Calu3 (cell line): ENCODE measurements around the gene PIK3R1. TPM values are rescaled to one million over a fixed set of nuclear protein-coding genes. Genes with fewer than 3 reads are reported as not detected.

ENCODE experiments used
- Bru-seq: library from RNA; stranded (reverse); fragments of 400-500 nt; gene quantifications from one replicate; lab custom pipeline; 2021; lab: Mats Ljungman, UMichigan
- BruChase-seq, 2 experiments: library from RNA; stranded (reverse); fragments of 400-500 nt; gene quantifications; one replicate each; lab custom pipeline; 2021; lab: Mats Ljungman, UMichigan
- BruUV-seq: library from RNA; stranded (reverse); fragments of 400-500 nt; replicated peaks from 2 replicates; lab custom pipeline; 2021; lab: Mats Ljungman, UMichigan
- CTCF ChIA-PET: fragments of 300-600 bp; sonication (Branson Sonifier 250); formaldehyde crosslinking; loops from one replicate; lab custom pipeline; 2022; ENCODE audit warnings: antibody characterized with exemption; lab: Charles Lee
- DNase-seq: peaks from one replicate; pipeline ENCODE4 v3.0.0; 2022
- H3K27ac Mint-ChIP-seq: one replicate; pipeline ENCODE4 v1.8.0; 2022; ENCODE audit warnings: mixed read lengths; ENCODE audit not compliant: unreplicated experiment
- H3K27me3 Mint-ChIP-seq: one replicate; pipeline ENCODE4 v1.8.0; 2022; ENCODE audit warnings: mixed read lengths; ENCODE audit not compliant: unreplicated experiment
- H3K36me3 Mint-ChIP-seq: one replicate; pipeline ENCODE4 v1.8.0; 2022; ENCODE audit warnings: mild to moderate bottlenecking, moderate library complexity, mixed read lengths; ENCODE audit not compliant: insufficient read depth, unreplicated experiment
- H3K4me1 Mint-ChIP-seq: one replicate; pipeline ENCODE4 v1.8.0; 2022; ENCODE audit warnings: mild to moderate bottlenecking, low read depth, mixed read lengths; ENCODE audit not compliant: unreplicated experiment
- H3K4me3 Mint-ChIP-seq: one replicate; pipeline ENCODE4 v1.8.0; 2022; ENCODE audit warnings: mild to moderate bottlenecking, low read depth, moderate library complexity, mixed read lengths; ENCODE audit not compliant: unreplicated experiment
- H3K9me3 Mint-ChIP-seq: one replicate; pipeline ENCODE4 v1.8.0; 2022; ENCODE audit warnings: low read depth, mixed read lengths; ENCODE audit not compliant: unreplicated experiment
- CTCF ChIP-seq: fragments of 200-600 bp; IDR thresholded peaks from one replicate; pipeline ENCODE4 v1.8.0; 2022; ENCODE audit warnings: antibody characterized with exemption; ENCODE audit not compliant: unreplicated experiment
- intact Hi-C: fragments of 100-400 bp; cut with micrococcal nuclease; formaldehyde crosslinking; loops from one replicate; pipeline ENCODE4 v1.10.0; 2022; ENCODE audit not compliant: unreplicated experiment
- long read RNA-seq: library from polyadenylated mRNA; stranded (forward); transcript quantifications from one replicate; pipeline ENCODE4 v2.0.0, GENCODE V29; 2022
- total RNA-seq: library from RNA; stranded (reverse); gene quantifications from 2 replicates; pipeline ENCODE4 v1.2.3, GENCODE V29; 2022

PIK3R1 gene
- total RNA-seq, result 74.8 and 81.5 TPM in 2 replicates
- Bru-seq, nascent RNA, result percentile 96 among the genes with signal in this experiment
- percentile 77 among the genes with signal in this experiment for BruChase-seq, experiment 1, labeled RNA remaining after a 6-hour chase
- percentile 90 among the genes with signal in this experiment for BruChase-seq, experiment 2, labeled RNA remaining after a 2-hour chase
- long read RNA-seq, full-length matches to known transcripts, result 14 of 28 reads
- long read RNA-seq, partial matches to known transcripts, result 0 of 28 reads
- long read RNA-seq, other reads (novel, unspliced or antisense), result 14 of 28 reads

GRCh38 chr5:68215208-68215897 lies at the start of gene PIK3R1:
PIK3R1 (plus strand) TSS chr5:68215756; CDS start chr5:68226676, 10,920 bp downstream.
- peak within 1 kb of the TSS; percentile 84 for H3K4me3 Mint-ChIP-seq
- peak within 1 kb of the TSS; percentile 77 for H3K27ac Mint-ChIP-seq
- H3K36me3 Mint-ChIP-seq, result peaks cover 46% of the 10 kb centered on the region
- TF ChIP-seq CTCF, result no peak
- intact Hi-C loops, result loop anchor here (5.0 to 10.0 kb wide), 5 partner anchors 52 to 443 kb away; no protein-coding TSS in a partner anchor
- DNase-seq, result peak; percentile 97
- peaks cover 25% of the 10 kb centered on the region for H3K4me1 Mint-ChIP-seq
- CTCF ChIA-PET, result interaction anchor here (0.5 to 2.1 kb wide), 5 partner anchors 10 to 442 kb away, joined by 3 to 7 read pairs (median 4); no protein-coding TSS in a partner anchor
- no TSS peak for BruUV-seq
- no peaks in the 10 kb centered on the region for H3K27me3 Mint-ChIP-seq
- H3K9me3 Mint-ChIP-seq, result peaks cover 6% of the 10 kb centered on the region

- no TSS peak for BruUV-seq
- H3K27ac Mint-ChIP-seq, result no peak overlapping the region
- CTCF ChIA-PET, result no interaction called here
Observed at GRCh38 chr5:68167195-68167651, 48.3 kb upstream of the PIK3R1 start.

GRCh38 chr5:68169903-68170302 lies 45.7 kb upstream of the PIK3R1 start:
- H3K4me1 Mint-ChIP-seq, result no peaks in the 10 kb centered on the region
- no peaks in the 10 kb centered on the region for H3K9me3 Mint-ChIP-seq
- intact Hi-C loops, result no loop called here
- DNase-seq, result no peak
- CTCF ChIA-PET, result no interaction called here
- no peak overlapping the region for H3K27ac Mint-ChIP-seq
- H3K4me3 Mint-ChIP-seq, result no peak overlapping the region
- H3K36me3 Mint-ChIP-seq, result no peaks in the 10 kb centered on the region
- no peak for TF ChIP-seq CTCF
- H3K27me3 Mint-ChIP-seq, result no peaks in the 10 kb centered on the region
- BruUV-seq, result no TSS peak

More at GRCh38 chr5:68167195-68167651, 48.3 kb upstream of the PIK3R1 start:
- no peaks in the 10 kb centered on the region for H3K4me1 Mint-ChIP-seq
- no peaks in the 10 kb centered on the region for H3K36me3 Mint-ChIP-seq
- no peak for DNase-seq
- intact Hi-C loops, result no loop called here
- H3K9me3 Mint-ChIP-seq, result no peaks in the 10 kb centered on the region
- no peaks in the 10 kb centered on the region for H3K27me3 Mint-ChIP-seq
- H3K4me3 Mint-ChIP-seq, result no peak overlapping the region
- TF ChIP-seq CTCF, result no peak

GRCh38 chr5:68170826-68171558 lies 44.6 kb upstream of the PIK3R1 start:
- Mint-ChIP-seq H3K9me3 (no peaks in the 10 kb centered on the region), H3K27me3 (no peaks in the 10 kb centered on the region), H3K4me1 (no peaks in the 10 kb centered on the region), H3K4me3 (no peak overlapping the region), H3K27ac (no peak overlapping the region), H3K36me3 (no peaks in the 10 kb centered on the region)
- DNase-seq, result no peak
- CTCF ChIA-PET, result no interaction called here
- TF ChIP-seq CTCF, result no peak
- intact Hi-C loops, result no loop called here
- BruUV-seq, result no TSS peak
